Liver (tissue), 9 donors: ENCODE measurements around the gene CHI3L2. TPM values are rescaled to one million over a fixed set of nuclear protein-coding genes. Genes with fewer than 3 reads are reported as not detected.

Source experiments
- DNase-seq: peaks from one replicate; pipeline ENCODE4 v3.0.0-alpha.2; 2017; ENCODE audit warnings: low spot score
- H3K27ac ChIP-seq, 2 donors: one replicate each; pipeline ENCODE4 v1.7.0; 2013; ENCODE audit warnings: inconsistent platforms in 2 of 2, low read length in 2 of 2, control low read depth in 1 of 2, low read depth in 1 of 2, mild to moderate bottlenecking in 1 of 2
- H3K27me3 ChIP-seq, 4 donors: one replicate each; pipeline versions ENCODE4 v1.6.1 to v1.7.0; 2013; ENCODE audit warnings: low read length in 3 of 4, inconsistent platforms in 1 of 4, mild to moderate bottlenecking in 1 of 4, moderate library complexity in 1 of 4; ENCODE audit not compliant: control insufficient read depth in 4 of 4, insufficient read depth in 4 of 4
- H3K36me3 ChIP-seq, 4 donors: one replicate each; pipeline versions ENCODE4 v1.6.1 to v1.7.0; 2013; ENCODE audit warnings: low read length in 3 of 4, mild to moderate bottlenecking in 3 of 4, low read depth in 1 of 4, moderate library complexity in 1 of 4; ENCODE audit not compliant: control insufficient read depth in 4 of 4, insufficient read depth in 3 of 4
- H3K4me1 ChIP-seq, 4 donors: one replicate each; pipeline versions ENCODE4 v1.6.1 to v1.7.0; 2013; ENCODE audit warnings: low read length in 3 of 4, mild to moderate bottlenecking in 3 of 4, moderate library complexity in 1 of 4; ENCODE audit not compliant: control insufficient read depth in 4 of 4, insufficient read depth in 4 of 4
- H3K4me3 ChIP-seq, 3 donors: one replicate each; pipeline versions ENCODE4 v1.6.1 to v1.7.0; 2013; ENCODE audit warnings: low read length in 3 of 3, control low read depth in 1 of 3, low read depth in 1 of 3, mild to moderate bottlenecking in 1 of 3
- H3K9ac ChIP-seq, 2 donors: one replicate each; pipeline ENCODE4 v1.7.0; 2013; ENCODE audit warnings: low read length in 2 of 2, mild to moderate bottlenecking in 2 of 2, moderate library complexity in 2 of 2, control low read depth in 1 of 2, low read depth in 1 of 2
- H3K9me3 ChIP-seq, 4 donors: one replicate each; pipeline versions ENCODE4 v1.6.1 to v1.7.0; 2013; ENCODE audit warnings: low read length in 3 of 4; ENCODE audit not compliant: control insufficient read depth in 4 of 4
- ATF3 ChIP-seq: IDR thresholded peaks from 2 replicates; pipeline ENCODE4 v1.6.1; 2016; ENCODE audit warnings: antibody characterized with exemption
- CTCF ChIP-seq: fragments of 150-350 bp; IDR thresholded peaks from 2 replicates; pipeline ENCODE4 v1.5.1; 2017; ENCODE audit warnings: improper control_type of control experiment, low read depth, low read length; ENCODE audit not compliant: missing input control
- EGR1 ChIP-seq, 2 donors: IDR thresholded peaks; 2 replicates each; pipeline ENCODE4 v1.6.1; 2016 to 2018; ENCODE audit warnings: antibody characterized with exemption in 2 of 2, low read depth in 2 of 2
- FOXA1 ChIP-seq: IDR thresholded peaks from 2 replicates; pipeline ENCODE4 v1.6.1; 2016; ENCODE audit warnings: antibody characterized with exemption
- FOXA2 ChIP-seq: IDR thresholded peaks from 2 replicates; pipeline ENCODE4 v1.6.1; 2016; ENCODE audit warnings: antibody characterized with exemption
- GABPA ChIP-seq, 2 donors: IDR thresholded peaks in 1 of 2; conservative IDR thresholded peaks in 1 of 2; 2 replicates each; pipeline ENCODE4 v1.6.1; 2016; ENCODE audit warnings: antibody characterized with exemption in 2 of 2, mild to moderate bottlenecking in 1 of 2, moderate library complexity in 1 of 2
- HNF4A ChIP-seq, 2 donors: conservative IDR thresholded peaks; 2 replicates each; pipeline ENCODE4 v1.6.1; 2016; ENCODE audit warnings: antibody characterized with exemption in 2 of 2, mild to moderate bottlenecking in 2 of 2
- HNF4G ChIP-seq: IDR thresholded peaks from 2 replicates; pipeline ENCODE4 v1.6.1; 2016; ENCODE audit warnings: antibody characterized with exemption
- JUND ChIP-seq, 2 donors: IDR thresholded peaks; 2 replicates each; pipeline ENCODE4 v1.6.1; 2016; ENCODE audit warnings: antibody characterized with exemption in 2 of 2
- MAX ChIP-seq: IDR thresholded peaks from 2 replicates; pipeline ENCODE4 v1.6.1; 2016; ENCODE audit warnings: antibody characterized with exemption
- NR2F2 ChIP-seq: IDR thresholded peaks from 2 replicates; pipeline ENCODE4 v1.6.1; 2016; ENCODE audit warnings: antibody characterized with exemption
- RAD21 ChIP-seq, 2 donors: IDR thresholded peaks; 2 replicates each; pipeline ENCODE4 v1.6.1; 2016; ENCODE audit warnings: antibody characterized with exemption in 2 of 2, mild to moderate bottlenecking in 2 of 2
- RXRA ChIP-seq, 2 donors: IDR thresholded peaks; 2 replicates each; pipeline ENCODE4 v1.6.1; 2017 to 2018; ENCODE audit warnings: antibody characterized with exemption in 2 of 2, mild to moderate bottlenecking in 1 of 2
- SP1 ChIP-seq: IDR thresholded peaks from 2 replicates; pipeline ENCODE4 v1.6.1; 2018; ENCODE audit warnings: antibody characterized with exemption, mild to moderate bottlenecking
- TAF1 ChIP-seq: conservative IDR thresholded peaks from 2 replicates; pipeline ENCODE4 v1.6.1; 2016; ENCODE audit warnings: antibody characterized with exemption, mild to moderate bottlenecking
- YY1 ChIP-seq: IDR thresholded peaks from 2 replicates; pipeline ENCODE4 v1.6.1; 2016; ENCODE audit warnings: antibody characterized with exemption, mild to moderate bottlenecking
- ZBTB33 ChIP-seq: IDR thresholded peaks from 2 replicates; pipeline ENCODE4 v1.6.1; 2016; ENCODE audit warnings: antibody characterized with exemption
- WGBS: extraction: QIAGEN DNeasy Blood & Tissue Kit; methylation state at CpG from one replicate; pipeline ENCODE4 v1.1.7; 2013; 5-methylcytosine and 5-hydroxymethylcytosine counted together
- polyA plus RNA-seq, 2 donors: library from polyadenylated mRNA; stranded (reverse) in 1 of 2; unstranded in 1 of 2; fragments of 200-250 nt in 1 of 2; fragments of >200 nt in 1 of 2; fragmentation: Nextera tagmentation in 1 of 2; extraction: Ambion mirVana in 1 of 2; gene quantifications; one replicate each; pipeline versions ENCODE4 v1.2.1 to v1.2.3, GENCODE V29; 2013 to 2015
- total RNA-seq, 2 donors: library from RNA; depleted of rRNA; stranded (reverse); fragments of >200 nt; gene quantifications; one replicate each; pipeline ENCODE4 v1.2.3, GENCODE V29; 2014
- TF ChIP-seq, protein P1 (sequence below): IDR thresholded peaks from 2 replicates; pipeline ENCODE4 v1.6.1; 2016; ENCODE audit warnings: antibody characterized with exemption, mild to moderate bottlenecking
- donor health status: healthy.
- donor health status: healthy.
- donor health status: healthy.
- donor health status: healthy.
- donor health status: healthy.

Gene CHI3L2
- total and polyA plus RNA-seq, 4 donors = 0.07 to 0.32 (median 0.24) TPM

DNA sequence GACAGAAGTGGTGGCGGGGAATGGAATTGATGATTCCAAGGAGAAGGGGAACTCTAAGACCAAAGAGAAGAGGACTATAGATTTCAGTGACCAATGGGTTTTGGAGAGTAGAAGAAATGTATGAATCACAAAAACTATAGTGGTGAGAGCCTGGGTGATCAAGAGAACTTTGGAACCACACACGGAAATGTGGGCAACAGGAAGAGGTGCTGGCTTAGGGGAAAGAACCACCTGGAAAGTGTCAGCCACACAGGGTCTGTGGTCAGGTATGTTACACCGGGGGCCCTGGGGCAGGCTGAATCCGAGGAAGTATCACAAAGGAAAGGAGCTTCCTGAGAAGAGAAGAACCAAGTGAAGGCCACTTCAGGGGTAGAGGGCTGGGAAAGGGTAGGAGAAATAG is 51.6 kb downstream of the CHI3L2 start:
- H3K4me1 ChIP-seq = no peaks in the 10 kb centered on the region
- TF ChIP-seq, protein P1, sequence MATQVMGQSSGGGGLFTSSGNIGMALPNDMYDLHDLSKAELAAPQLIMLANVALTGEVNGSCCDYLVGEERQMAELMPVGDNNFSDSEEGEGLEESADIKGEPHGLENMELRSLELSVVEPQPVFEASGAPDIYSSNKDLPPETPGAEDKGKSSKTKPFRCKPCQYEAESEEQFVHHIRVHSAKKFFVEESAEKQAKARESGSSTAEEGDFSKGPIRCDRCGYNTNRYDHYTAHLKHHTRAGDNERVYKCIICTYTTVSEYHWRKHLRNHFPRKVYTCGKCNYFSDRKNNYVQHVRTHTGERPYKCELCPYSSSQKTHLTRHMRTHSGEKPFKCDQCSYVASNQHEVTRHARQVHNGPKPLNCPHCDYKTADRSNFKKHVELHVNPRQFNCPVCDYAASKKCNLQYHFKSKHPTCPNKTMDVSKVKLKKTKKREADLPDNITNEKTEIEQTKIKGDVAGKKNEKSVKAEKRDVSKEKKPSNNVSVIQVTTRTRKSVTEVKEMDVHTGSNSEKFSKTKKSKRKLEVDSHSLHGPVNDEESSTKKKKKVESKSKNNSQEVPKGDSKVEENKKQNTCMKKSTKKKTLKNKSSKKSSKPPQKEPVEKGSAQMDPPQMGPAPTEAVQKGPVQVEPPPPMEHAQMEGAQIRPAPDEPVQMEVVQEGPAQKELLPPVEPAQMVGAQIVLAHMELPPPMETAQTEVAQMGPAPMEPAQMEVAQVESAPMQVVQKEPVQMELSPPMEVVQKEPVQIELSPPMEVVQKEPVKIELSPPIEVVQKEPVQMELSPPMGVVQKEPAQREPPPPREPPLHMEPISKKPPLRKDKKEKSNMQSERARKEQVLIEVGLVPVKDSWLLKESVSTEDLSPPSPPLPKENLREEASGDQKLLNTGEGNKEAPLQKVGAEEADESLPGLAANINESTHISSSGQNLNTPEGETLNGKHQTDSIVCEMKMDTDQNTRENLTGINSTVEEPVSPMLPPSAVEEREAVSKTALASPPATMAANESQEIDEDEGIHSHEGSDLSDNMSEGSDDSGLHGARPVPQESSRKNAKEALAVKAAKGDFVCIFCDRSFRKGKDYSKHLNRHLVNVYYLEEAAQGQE = no peak
- TF ChIP-seq CTCF (no peak), JUND (IDR thresholded peaks at IDR 0.05) (no peak), EGR1 (IDR thresholded peaks at IDR 0.05; ENCODE audit: low read depth in 2 of 2) (no peak), HNF4A (conservative IDR thresholded peaks at IDR 0.05) (no peak), RAD21 (IDR thresholded peaks at IDR 0.05) (no peak), NR2F2 (no peak), ATF3 (no peak), RXRA (IDR thresholded peaks at IDR 0.05) (no peak), YY1 (no peak), GABPA (IDR thresholded peaks at IDR 0.05 in 1 of 2, conservative IDR thresholded peaks at IDR 0.05 in 1 of 2) (no peak), MAX (no peak), SP1 (no peak), TAF1 (no peak), HNF4G (no peak), ZBTB33 (no peak)
- H3K4me3 ChIP-seq = no peak overlapping the region
- no peaks in the 10 kb centered on the region for H3K27me3 ChIP-seq
- WGBS = 75% methylated on average over 4 of the region's 4 CpGs
- no peak overlapping the region for H3K27ac ChIP-seq
- H3K36me3 ChIP-seq = no peaks in the 10 kb centered on the region
- no peak for DNase-seq
- H3K9me3 ChIP-seq = peaks cover 0 to 2% (median under 1%) of the 10 kb centered on the region in 4 donors
- H3K9ac ChIP-seq = no peak overlapping the region

GRCh38 chr1:111280267-111280666 is 52.8 kb downstream of the CHI3L2 start:
- H3K4me3 ChIP-seq = no peak overlapping the region

More at GRCh38 chr1:111280267-111280666, 52.8 kb downstream of the CHI3L2 start:
- Histone ChIP-seq H3K9ac (no peak overlapping the region), H3K4me1 (no peaks in the 10 kb centered on the region), H3K27ac (no peak overlapping the region), H3K27me3 (no peaks in the 10 kb centered on the region), H3K36me3 (no peaks in the 10 kb centered on the region), H3K9me3 (peaks cover 0 to 2% (median under 1%) of the 10 kb centered on the region in 4 donors)
- TF ChIP-seq GABPA (IDR thresholded peaks at IDR 0.05 in 1 of 2, conservative IDR thresholded peaks at IDR 0.05 in 1 of 2) = no peak
- TF ChIP-seq FOXA2 = no peak
- no peak for TF ChIP-seq YY1
- TF ChIP-seq FOXA1 = no peak
- no peak for TF ChIP-seq ZBTB33
- TF ChIP-seq, protein P1 = no peak
- no peak for TF ChIP-seq RXRA (IDR thresholded peaks at IDR 0.05)
- TF ChIP-seq HNF4A (conservative IDR thresholded peaks at IDR 0.05) = no peak
- TF ChIP-seq MAX = no peak
- TF ChIP-seq SP1 = no peak
- TF ChIP-seq RAD21 (IDR thresholded peaks at IDR 0.05) = no peak
- TF ChIP-seq HNF4G = no peak
- DNase-seq = no peak
